H1 (cell line): ENCODE measurements around the gene NELL2. TPM values are rescaled to one million over a fixed set of nuclear protein-coding genes. Genes with fewer than 3 reads are reported as not detected.

ENCODE experiments used
- CTCF ChIA-PET: fragments of 300-600 bp; sonication (Branson Sonifier 250); formaldehyde crosslinking; loops from one replicate; lab custom pipeline; 2021; ENCODE audit not compliant: partially characterized antibody; lab: Charles Lee
- POLR2A ChIA-PET: fragments of 300-600 bp; sonication (Branson Sonifier 250); formaldehyde crosslinking; loops from one replicate; lab custom pipeline; 2021; ENCODE audit warnings: inconsistent platforms; ENCODE audit not compliant: partially characterized antibody; lab: Charles Lee
- DNase-seq, 2 experiments: peaks; one replicate each; pipeline versions ENCODE4 v3.0.0 to v3.0.0-alpha.2; 2010 to 2022; ENCODE audit warnings: low spot score in 2 of 2, low read depth in 1 of 2, mixed read lengths in 1 of 2
- FAIRE-seq: peaks from 2 replicates; lab custom pipeline; 2011; peaks lifted over from hg19 to GRCh38; lab: Jason Lieb, UNC
- H2AFZ ChIP-seq: 2 replicates; pipeline ENCODE4 v1.8.1; 2012; ENCODE audit warnings: low read length, inconsistent platforms
- H2AK5ac ChIP-seq: 2 replicates; pipeline ENCODE4 v1.6.1; 2013; ENCODE audit warnings: low read depth, low read length
- H2BK120ac ChIP-seq: replicated peaks from 2 replicates; pipeline ENCODE3; 2013; ENCODE audit warnings: low read depth, low read length, inconsistent platforms
- H2BK12ac ChIP-seq: 2 replicates; pipeline ENCODE4 v1.6.1; 2013; ENCODE audit warnings: low read depth, low read length
- H2BK15ac ChIP-seq: 2 replicates; pipeline ENCODE4 v1.6.1; 2013; ENCODE audit warnings: low read length
- H2BK20ac ChIP-seq: 2 replicates; pipeline ENCODE4 v1.6.1; 2013; ENCODE audit warnings: low read length
- H2BK5ac ChIP-seq: 2 replicates; pipeline ENCODE4 v1.6.1; 2013; ENCODE audit warnings: low read depth, low read length
- H3K14ac ChIP-seq: 2 replicates; pipeline ENCODE4 v1.6.1; 2013; ENCODE audit warnings: inconsistent platforms; ENCODE audit not compliant: insufficient read length
- H3K18ac ChIP-seq: 2 replicates; pipeline ENCODE4 v1.6.1; 2013; ENCODE audit warnings: low read length; ENCODE audit errors: extremely low read depth
- H3K23ac ChIP-seq: 2 replicates; pipeline ENCODE4 v1.6.1; 2013; ENCODE audit warnings: inconsistent platforms; ENCODE audit not compliant: insufficient read length
- H3K23me2 ChIP-seq: 2 replicates; pipeline ENCODE4 v1.6.1; 2013; ENCODE audit warnings: low read depth, low read length
- H3K27ac ChIP-seq: 2 replicates; pipeline ENCODE4 v1.6.1; 2011; ENCODE audit warnings: low read depth, low read length, inconsistent platforms
- H3K27me3 ChIP-seq, 4 experiments: replicated peaks in 1 of 4; 1 replicate in 1 of 4; 2 replicates in 3 of 4; pipeline versions ENCODE4 v1.6.1 to v1.8.1; 2011 to 2013; ENCODE audit warnings: low read length in 3 of 4, mild to moderate bottlenecking in 3 of 4, inconsistent platforms in 2 of 4, mixed read lengths in 2 of 4, moderate library complexity in 1 of 4; ENCODE audit not compliant: control insufficient read depth in 3 of 4, insufficient read depth in 3 of 4; ENCODE audit errors: extremely low read depth in 1 of 4
- H3K36me3 ChIP-seq, 4 experiments: 2 replicates each; pipeline versions ENCODE4 v1.6.1 to v1.8.1; 2011 to 2013; ENCODE audit warnings: mild to moderate bottlenecking in 4 of 4, low read length in 3 of 4, moderate library complexity in 2 of 4, control low read depth in 1 of 4, inconsistent platforms in 1 of 4; ENCODE audit not compliant: insufficient read depth in 4 of 4, control insufficient read depth in 2 of 4
- H3K4ac ChIP-seq: replicated peaks from 2 replicates; pipeline ENCODE3; 2013; ENCODE audit warnings: low read length, low read depth, mixed read lengths, inconsistent platforms; ENCODE audit not compliant: insufficient read length
- H3K4me1 ChIP-seq, 4 experiments: replicated peaks in 1 of 4; 1 replicate in 1 of 4; 2 replicates in 3 of 4; pipeline versions ENCODE4 v1.6.1 to v1.8.1; 2011 to 2013; ENCODE audit warnings: low read length in 3 of 4, inconsistent platforms in 2 of 4, mixed read lengths in 1 of 4; ENCODE audit not compliant: insufficient read depth in 4 of 4, control insufficient read depth in 3 of 4
- H3K4me2 ChIP-seq, 2 experiments: 2 replicates each; pipeline versions ENCODE4 v1.6.1 to v1.8.1; 2011 to 2013; ENCODE audit warnings: low read depth in 2 of 2, low read length in 2 of 2, control low read depth in 1 of 2, inconsistent platforms in 1 of 2, mild to moderate bottlenecking in 1 of 2; ENCODE audit not compliant: insufficient read depth in 1 of 2
- H3K4me3 ChIP-seq, 4 experiments: fragments of 200-600, 300-600 bp in 1 of 4; sonication (generic), shearing (Covaris generic), sonication (Bioruptor Twin) in 1 of 4; 2 replicates each; pipeline versions ENCODE4 v1.5.1 to v1.8.1; 2011 to 2016; ENCODE audit warnings: low read length in 4 of 4, low read depth in 3 of 4, control low read depth in 2 of 4, inconsistent platforms in 2 of 4, mild to moderate bottlenecking in 2 of 4, mixed read lengths in 1 of 4, moderate library complexity in 1 of 4; ENCODE audit not compliant: insufficient read depth in 2 of 4; ENCODE audit errors: extremely low read depth in 1 of 4
- H3K56ac ChIP-seq: replicated peaks from 2 replicates; pipeline ENCODE3; 2013; ENCODE audit warnings: low read depth, mild to moderate bottlenecking, mixed read lengths, low read length, inconsistent platforms; ENCODE audit not compliant: insufficient read length
- H3K79me1 ChIP-seq: 2 replicates; pipeline ENCODE4 v1.6.1; 2013; ENCODE audit warnings: low read depth, low read length, control low read depth
- H3K79me2 ChIP-seq, 2 experiments: 2 replicates each; pipeline versions ENCODE4 v1.6.1 to v1.8.1; 2012 to 2013; ENCODE audit warnings: low read length in 2 of 2, mild to moderate bottlenecking in 2 of 2, inconsistent platforms in 1 of 2; ENCODE audit not compliant: insufficient read depth in 2 of 2, control insufficient read depth in 1 of 2
- H3K9ac ChIP-seq, 4 experiments: replicated peaks in 1 of 4; 1 replicate in 1 of 4; 2 replicates in 3 of 4; pipeline versions ENCODE4 v1.6.1 to v1.8.1; 2011 to 2013; ENCODE audit warnings: low read depth in 3 of 4, low read length in 3 of 4, control low read depth in 2 of 4, mild to moderate bottlenecking in 2 of 4, moderate library complexity in 2 of 4, inconsistent platforms in 1 of 4; ENCODE audit errors: extremely low read depth in 1 of 4
- H3K9me3 ChIP-seq, 2 experiments: 2 replicates each; pipeline versions ENCODE4 v1.6.1 to v1.8.1; 2012 to 2013; ENCODE audit warnings: mild to moderate bottlenecking in 2 of 2, moderate library complexity in 2 of 2, control low read depth in 1 of 2, inconsistent platforms in 1 of 2, low read depth in 1 of 2, low read length in 1 of 2, mixed read lengths in 1 of 2; ENCODE audit not compliant: insufficient read depth in 2 of 2
- H4K20me1 ChIP-seq, 2 experiments: replicated peaks in 1 of 2; 2 replicates each; pipeline versions ENCODE3 to v1.8.1; 2011 to 2013; ENCODE audit warnings: inconsistent platforms in 2 of 2, low read length in 2 of 2, mild to moderate bottlenecking in 1 of 2; ENCODE audit not compliant: insufficient read depth in 2 of 2, control insufficient read depth in 1 of 2
- H4K5ac ChIP-seq: 2 replicates; pipeline ENCODE4 v1.6.1; 2013; ENCODE audit warnings: low read length, low read depth, mixed read lengths, inconsistent platforms; ENCODE audit not compliant: insufficient read length
- H4K8ac ChIP-seq: 2 replicates; pipeline ENCODE4 v1.8.0; 2013; ENCODE audit warnings: mild to moderate bottlenecking, moderate library complexity, low read length, inconsistent platforms; ENCODE audit not compliant: insufficient read depth; ENCODE audit errors: extremely low read depth
- H4K91ac ChIP-seq: replicated peaks from 2 replicates; pipeline ENCODE3; 2013; ENCODE audit warnings: low read length, mixed read lengths, inconsistent platforms; ENCODE audit not compliant: insufficient read length
- CEBPB ChIP-seq: IDR thresholded peaks from 2 replicates; pipeline ENCODE4 v1.6.1; 2012; ENCODE audit warnings: low read depth, low read length
- CTBP2 ChIP-seq: IDR thresholded peaks from 2 replicates; pipeline ENCODE4 v1.7.0; 2011; ENCODE audit warnings: borderline replicate concordance, mild to moderate bottlenecking, moderate library complexity, mixed read lengths, low read length; ENCODE audit not compliant: insufficient read depth, insufficient read length
- GTF2F1 ChIP-seq: IDR thresholded peaks from 2 replicates; pipeline ENCODE4 v1.6.1; 2012; ENCODE audit warnings: low read depth, low read length, improper control_type of control experiment, borderline replicate concordance
- NANOG ChIP-seq: IDR thresholded peaks from 2 replicates; pipeline ENCODE4 v1.6.1; 2011; ENCODE audit warnings: low read length, low read depth, mild to moderate bottlenecking, inconsistent platforms; ENCODE audit not compliant: insufficient read depth, poor library complexity, severe bottlenecking
- RAD21 ChIP-seq, 2 experiments: IDR thresholded peaks in 1 of 2; conservative IDR thresholded peaks in 1 of 2; 2 replicates each; pipeline ENCODE4 v1.6.1; 2011; ENCODE audit warnings: low read depth in 2 of 2, low read length in 2 of 2, improper control_type of control experiment in 1 of 2, inconsistent platforms in 1 of 2, mild to moderate bottlenecking in 1 of 2, moderate library complexity in 1 of 2
- SIN3A ChIP-seq, 2 experiments: IDR thresholded peaks in 1 of 2; conservative IDR thresholded peaks in 1 of 2; 2 replicates each; pipeline ENCODE4 v1.6.1; 2011 to 2012; ENCODE audit warnings: low read length in 2 of 2, improper control_type of control experiment in 1 of 2, low read depth in 1 of 2, mild to moderate bottlenecking in 1 of 2
- WGBS, 2 experiments: shearing (Covaris generic) in 1 of 2; methylation state at CpG; one replicate each; pipeline versions ENCODE4 v1.1.6 to v1.1.7; 2013 to 2015; ENCODE audit warnings: low lambda C conversion rate in 2 of 2, mixed read lengths in 2 of 2, inconsistent platforms in 1 of 2, low coverage in 1 of 2, missing lambda C conversion rate in 1 of 2; ENCODE audit not compliant: insufficient replicate concordance in 2 of 2, insufficient coverage in 1 of 2, insufficient read length in 1 of 2; ENCODE audit errors: extremely low coverage in 1 of 2, missing lambda C conversion rate in 1 of 2; 5-methylcytosine and 5-hydroxymethylcytosine counted together
- polyA plus RNA-seq, 7 experiments: library from polyadenylated mRNA; depleted of rRNA in 3 of 7; stranded (reverse) in 5 of 7; unstranded in 2 of 7; fragments of >200 nt in 5 of 7; fragments of 200-250 nt in 2 of 7; gene quantifications; 1 replicate in 5 of 7; 2 replicates in 1 of 7; 4 replicates in 1 of 7; pipeline versions ENCODE4 v1.2.1 to v1.2.3, GENCODE V29; 2011 to 2013; ENCODE audit warnings: missing spikeins in 2 of 7, mixed read lengths in 2 of 7
- total RNA-seq: library from RNA; stranded (reverse); fragmentation: NEBNext Ultra II Directional; extraction: Animal tissue kit (Norgen Biotek cat#: 25700); gene quantifications from 2 replicates; pipeline ENCODE4 v1.2.1, GENCODE V29; 2021
- TF ChIP-seq, protein P1 (sequence below), 3 experiments: IDR thresholded peaks; 1 replicate in 2 of 3; 2 replicates in 1 of 3; pipeline versions ENCODE4 v1.5.1 to v1.6.1; 2011; ENCODE audit warnings: low read length in 3 of 3, mild to moderate bottlenecking in 3 of 3, inconsistent platforms in 2 of 3, low read depth in 1 of 3, moderate library complexity in 1 of 3; ENCODE audit not compliant: insufficient read depth in 1 of 3; ENCODE audit errors: control extremely low read depth in 1 of 3

The NELL2 gene
- total and polyA plus RNA-seq, 2 of the 8 experiments (the other 6 are each of a cell fraction or from before 2014, with no cell fraction given) = 54.2 to 56.8 TPM

DNA sequence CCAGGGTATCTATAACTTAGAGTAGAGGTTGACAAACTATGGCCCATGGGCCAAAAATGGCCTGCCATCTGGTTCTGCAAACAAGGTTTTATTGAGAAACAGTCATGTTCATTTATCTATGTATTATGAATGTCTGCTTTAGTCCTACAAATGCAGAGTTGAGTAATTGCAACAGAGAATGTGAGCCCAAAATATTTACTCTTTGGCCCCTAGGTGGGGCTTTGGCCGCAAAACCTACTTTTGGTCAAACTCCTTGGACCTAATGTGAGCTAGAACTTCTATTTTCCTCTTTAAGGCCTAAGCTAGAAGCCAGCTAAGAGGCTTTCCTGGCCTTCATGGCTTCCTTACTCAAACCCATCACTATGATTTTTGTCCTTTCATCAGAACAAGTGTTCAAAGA lies 379.1 kb downstream of the NELL2 start:
- H3K9ac ChIP-seq = no peak overlapping the region
- no peak for DNase-seq

More for the DNA sequence above, 379.1 kb downstream of the NELL2 start:
- Histone ChIP-seq H3K27me3 (no peaks in the 10 kb centered on the region), H3K23me2 (no peaks in the 10 kb centered on the region), H3K4me2 (no peak overlapping the region), H3K4me3 (no peak overlapping the region), H3K79me1 (no peaks in the 10 kb centered on the region), H2AK5ac (no peak overlapping the region), H2BK20ac (no peak overlapping the region), H2BK15ac (no peak overlapping the region), H3K36me3 (no peaks in the 10 kb centered on the region; a peak in 1 of 8 replicates), H3K14ac (no peak overlapping the region), H4K91ac (no peak overlapping the region), H4K8ac (no peak overlapping the region), H4K5ac (no peak overlapping the region), H3K79me2 (no peaks in the 10 kb centered on the region), H2AFZ (no peak overlapping the region), H3K9me3 (peaks cover 0 to 10% of the 10 kb centered on the region in 2 experiments; a peak in 1 of 4 replicates), H3K27ac (no peak overlapping the region), H3K56ac (no peak overlapping the region), H2BK12ac (no peak overlapping the region), H3K4ac (no peak overlapping the region), H3K18ac (no peak overlapping the region), H2BK120ac (no peak overlapping the region), H2BK5ac (no peak overlapping the region), H3K4me1 (no peaks in the 10 kb centered on the region), H4K20me1 (no peaks in the 10 kb centered on the region), H3K23ac (no peak overlapping the region)
- FAIRE-seq = peak; percentile 45
- ChIA-PET POLR2A (no interaction called here), CTCF (interaction anchor here (0.7 to 2.8 kb wide), 19 partner anchors 9 to 570 kb away, joined by 3 to 11 read pairs (median 3); no protein-coding TSS in a partner anchor)
- TF ChIP-seq CTBP2 = no peak
- TF ChIP-seq, protein P1, sequence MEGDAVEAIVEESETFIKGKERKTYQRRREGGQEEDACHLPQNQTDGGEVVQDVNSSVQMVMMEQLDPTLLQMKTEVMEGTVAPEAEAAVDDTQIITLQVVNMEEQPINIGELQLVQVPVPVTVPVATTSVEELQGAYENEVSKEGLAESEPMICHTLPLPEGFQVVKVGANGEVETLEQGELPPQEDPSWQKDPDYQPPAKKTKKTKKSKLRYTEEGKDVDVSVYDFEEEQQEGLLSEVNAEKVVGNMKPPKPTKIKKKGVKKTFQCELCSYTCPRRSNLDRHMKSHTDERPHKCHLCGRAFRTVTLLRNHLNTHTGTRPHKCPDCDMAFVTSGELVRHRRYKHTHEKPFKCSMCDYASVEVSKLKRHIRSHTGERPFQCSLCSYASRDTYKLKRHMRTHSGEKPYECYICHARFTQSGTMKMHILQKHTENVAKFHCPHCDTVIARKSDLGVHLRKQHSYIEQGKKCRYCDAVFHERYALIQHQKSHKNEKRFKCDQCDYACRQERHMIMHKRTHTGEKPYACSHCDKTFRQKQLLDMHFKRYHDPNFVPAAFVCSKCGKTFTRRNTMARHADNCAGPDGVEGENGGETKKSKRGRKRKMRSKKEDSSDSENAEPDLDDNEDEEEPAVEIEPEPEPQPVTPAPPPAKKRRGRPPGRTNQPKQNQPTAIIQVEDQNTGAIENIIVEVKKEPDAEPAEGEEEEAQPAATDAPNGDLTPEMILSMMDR (IDR thresholded peaks at IDR 0.05; ENCODE audit: control extremely low read depth in 1 of 3, insufficient read depth in 1 of 3, low read depth in 1 of 3, low read length in 3 of 3) = peak in 2 of 3 experiments; percentile 58 to 61; a peak in 3 of 4 replicates
- TF ChIP-seq RAD21 (IDR thresholded peaks at IDR 0.05 in 1 of 2, conservative IDR thresholded peaks at IDR 0.05 in 1 of 2; ENCODE audit: low read depth in 2 of 2, low read length in 2 of 2) = peak; percentile 60 to 78
- 0 out of 2 replicates have a peak, but pooled peaks have one; percentile 61 for TF ChIP-seq CEBPB
- TF ChIP-seq NANOG = no peak
- TF ChIP-seq GTF2F1 = no peak
- no peak for TF ChIP-seq SIN3A (conservative IDR thresholded peaks at IDR 0.05 in 1 of 2, IDR thresholded peaks at IDR 0.05 in 1 of 2; ENCODE audit: low read depth in 1 of 2, low read length in 2 of 2)
- 63% methylated on average over 1 of the region's 1 CpG; no CpG with 5 or more reads in 1 of the 2 experiments for WGBS, 2 experiments
